Type B pancreatic cell (in vitro differentiated cells): ENCODE measurements around the gene DUSP15. TPM values are rescaled to one million over a fixed set of nuclear protein-coding genes. Genes with fewer than 3 reads are reported as not detected.
A peak's percentile ranks its signal among the peaks of the same experiment; 100 is the strongest.

Experiments used
- DNase-seq: peaks from one replicate; pipeline ENCODE4 v3.0.0; 2021; ENCODE audit warnings: mixed read lengths; ENCODE audit not compliant: unreplicated experiment; ENCODE audit errors: extremely low spot score
- H3K27ac Mint-ChIP-seq: 2 replicates; pipeline ENCODE4 v1.8.0; 2021; ENCODE audit warnings: mild to moderate bottlenecking, mixed read lengths
- H3K27me3 Mint-ChIP-seq: 2 replicates; pipeline ENCODE4 v1.8.0; 2021; ENCODE audit warnings: mixed read lengths
- H3K36me3 Mint-ChIP-seq: 2 replicates; pipeline ENCODE4 v1.8.0; 2021; ENCODE audit warnings: mixed read lengths
- H3K4me1 Mint-ChIP-seq: one replicate; pipeline ENCODE4 v1.8.0; 2021; ENCODE audit warnings: mixed read lengths; ENCODE audit not compliant: unreplicated experiment
- H3K4me3 Mint-ChIP-seq: 2 replicates; pipeline ENCODE4 v1.8.0; 2021; ENCODE audit warnings: mild to moderate bottlenecking, mixed read lengths
- H3K9me3 Mint-ChIP-seq: 2 replicates; pipeline ENCODE4 v1.8.0; 2021; ENCODE audit warnings: mixed read lengths
- total RNA-seq: library from RNA; stranded (reverse); gene quantifications from 2 replicates; pipeline ENCODE4 v1.2.1, GENCODE V29; 2021; ENCODE audit warnings: low replicate concordance
- TF ChIP-seq, protein P1 (sequence below): fragments of 200-600 bp; sonication (generic); conservative IDR thresholded peaks from 2 replicates; pipeline ENCODE4 v1.5.0; 2021; ENCODE audit warnings: antibody characterized with exemption, mild to moderate bottlenecking

DUSP15 gene
- total RNA-seq, 1 donor from 2014 or later = 9.1 TPM

DNA sequence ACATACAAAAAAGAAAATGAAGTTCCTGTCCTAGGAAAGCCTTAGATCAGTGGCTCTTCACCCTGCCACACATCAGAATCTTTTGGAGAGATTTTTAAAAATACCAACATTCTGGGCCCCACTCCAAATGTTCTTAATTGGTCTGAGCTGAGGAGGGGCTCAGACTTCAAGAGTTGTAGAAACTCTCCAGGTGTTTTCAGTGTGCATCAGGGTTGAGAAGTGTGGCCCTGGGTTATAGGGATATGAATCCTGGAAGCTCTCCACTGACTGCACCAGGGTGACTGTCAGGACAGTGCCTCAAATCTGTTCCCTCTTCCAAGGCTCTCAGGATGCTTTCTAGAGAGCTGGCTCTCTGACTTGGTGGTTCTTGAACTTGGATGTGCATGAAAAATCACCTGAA is 56.7 kb downstream of the DUSP15 start:
- TF ChIP-seq, protein P1, sequence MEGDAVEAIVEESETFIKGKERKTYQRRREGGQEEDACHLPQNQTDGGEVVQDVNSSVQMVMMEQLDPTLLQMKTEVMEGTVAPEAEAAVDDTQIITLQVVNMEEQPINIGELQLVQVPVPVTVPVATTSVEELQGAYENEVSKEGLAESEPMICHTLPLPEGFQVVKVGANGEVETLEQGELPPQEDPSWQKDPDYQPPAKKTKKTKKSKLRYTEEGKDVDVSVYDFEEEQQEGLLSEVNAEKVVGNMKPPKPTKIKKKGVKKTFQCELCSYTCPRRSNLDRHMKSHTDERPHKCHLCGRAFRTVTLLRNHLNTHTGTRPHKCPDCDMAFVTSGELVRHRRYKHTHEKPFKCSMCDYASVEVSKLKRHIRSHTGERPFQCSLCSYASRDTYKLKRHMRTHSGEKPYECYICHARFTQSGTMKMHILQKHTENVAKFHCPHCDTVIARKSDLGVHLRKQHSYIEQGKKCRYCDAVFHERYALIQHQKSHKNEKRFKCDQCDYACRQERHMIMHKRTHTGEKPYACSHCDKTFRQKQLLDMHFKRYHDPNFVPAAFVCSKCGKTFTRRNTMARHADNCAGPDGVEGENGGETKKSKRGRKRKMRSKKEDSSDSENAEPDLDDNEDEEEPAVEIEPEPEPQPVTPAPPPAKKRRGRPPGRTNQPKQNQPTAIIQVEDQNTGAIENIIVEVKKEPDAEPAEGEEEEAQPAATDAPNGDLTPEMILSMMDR = no peak
- peaks cover 7% of the 10 kb centered on the region for H3K27me3 Mint-ChIP-seq
- H3K36me3 Mint-ChIP-seq = no peaks in the 10 kb centered on the region
- H3K4me1 Mint-ChIP-seq = peaks cover 24% of the 10 kb centered on the region
- DNase-seq = no peak
- H3K27ac Mint-ChIP-seq = no peak overlapping the region
- no peak overlapping the region for H3K4me3 Mint-ChIP-seq
- no peaks in the 10 kb centered on the region for H3K9me3 Mint-ChIP-seq

DNA sequence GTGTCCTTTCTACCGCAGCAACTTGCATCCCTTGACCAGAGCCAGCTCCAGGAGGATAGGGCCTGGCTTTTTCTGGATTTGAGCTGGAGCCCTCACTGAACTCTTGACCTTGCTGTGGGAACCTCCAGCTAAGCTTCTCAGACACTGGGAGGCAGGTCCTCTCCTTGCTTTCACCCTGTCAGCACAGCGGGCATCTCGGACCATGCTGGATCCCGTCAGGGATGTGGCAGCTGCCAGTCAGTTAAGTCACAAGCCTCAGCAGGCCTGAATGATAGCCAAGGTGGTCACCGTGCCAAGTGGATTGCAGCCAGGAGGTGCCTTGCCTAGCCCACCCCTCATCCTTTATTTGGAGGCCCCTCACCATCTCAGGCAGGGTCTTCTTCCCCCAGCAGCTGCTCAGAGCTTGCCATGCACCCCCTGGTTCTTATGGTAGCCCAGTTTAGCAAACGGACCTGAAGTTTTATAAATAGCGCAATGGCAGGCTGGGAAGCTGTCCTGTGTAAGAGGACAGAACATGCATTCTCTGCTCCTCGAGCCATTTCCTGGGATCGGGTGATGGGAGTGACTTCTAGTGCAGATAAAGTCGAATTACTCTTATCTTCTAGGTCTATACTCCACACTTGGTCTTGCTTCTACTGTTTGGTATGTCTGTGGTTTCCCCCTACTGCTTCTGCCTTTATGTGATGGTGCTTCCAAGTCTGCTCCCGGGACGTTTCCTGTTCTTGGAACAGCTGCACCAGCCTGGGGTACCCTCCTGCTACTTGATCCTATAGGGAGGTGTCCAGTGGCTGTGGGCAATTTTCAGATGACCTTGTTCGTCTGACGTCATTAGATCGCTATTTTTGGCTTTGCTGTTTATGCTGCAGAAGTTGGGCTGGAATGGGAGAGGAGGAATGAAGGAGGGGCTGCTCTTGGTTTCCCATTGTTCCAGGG is 58.3 kb downstream of the DUSP15 start:
- TF ChIP-seq, protein P1 = no peak
- H3K27ac Mint-ChIP-seq = peak overlapping the region; percentile 38

DNA sequence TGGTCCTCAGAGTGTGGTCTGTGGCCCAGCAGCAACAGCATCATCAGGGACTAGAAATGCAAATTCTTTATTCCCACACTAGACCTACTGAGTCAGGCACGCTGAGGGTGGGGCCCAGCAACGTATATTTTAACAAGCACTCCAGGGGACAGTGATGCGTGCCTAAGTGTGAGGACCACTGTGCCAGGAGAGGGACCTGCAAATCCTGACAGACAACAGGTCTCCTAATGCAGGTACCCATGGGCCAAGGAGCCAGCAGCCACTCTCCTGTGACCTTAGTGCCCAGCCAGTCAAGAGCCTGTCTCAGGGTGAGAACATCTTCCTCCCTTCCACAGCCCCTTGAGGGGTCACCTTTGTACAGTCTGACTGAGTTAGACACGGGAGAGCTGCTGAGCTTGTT is 59.1 kb downstream of the DUSP15 start:
- Mint-ChIP-seq H3K27me3 (peaks cover 1% of the 10 kb centered on the region), H3K4me3 (no peak overlapping the region), H3K4me1 (peaks cover 28% of the 10 kb centered on the region), H3K36me3 (no peaks in the 10 kb centered on the region), H3K9me3 (no peaks in the 10 kb centered on the region), H3K27ac (no peak overlapping the region)
- DNase-seq = no peak
- TF ChIP-seq, protein P1 = no peak

More for the DNA sequence above, 58.3 kb downstream of the DUSP15 start:
- peaks cover 5% of the 10 kb centered on the region for H3K27me3 Mint-ChIP-seq
- peaks cover 24% of the 10 kb centered on the region for H3K4me1 Mint-ChIP-seq
- H3K4me3 Mint-ChIP-seq = no peak overlapping the region
- no peaks in the 10 kb centered on the region for H3K9me3 Mint-ChIP-seq
- no peaks in the 10 kb centered on the region for H3K36me3 Mint-ChIP-seq
- DNase-seq = no peak

Other genes starting within 250 kb of the DUSP15 start
- gene COX4I2, start 232.6 kb downstream of the DUSP15 start, total RNA-seq = not detected in 2 replicates
- gene BCL2L1, start 147.7 kb downstream of the DUSP15 start, total RNA-seq = 142 and 243 TPM in 2 replicates
- 45.0 and 130 TPM in 2 replicates for gene TPX2, start 131.2 kb downstream of the DUSP15 start, total RNA-seq
- 0.21 and 0.77 TPM in 2 replicates for gene MYLK2, start 51.2 kb downstream of the DUSP15 start, total RNA-seq
- gene FOXS1, start 24.9 kb downstream of the DUSP15 start, total RNA-seq = 0.22 TPM in 1 of 2 replicates, not detected in the other
- 0.17 and 3.4 TPM in 2 replicates for gene TTLL9, start 107 bp upstream of the DUSP15 start, total RNA-seq
- 24.3 and 24.7 TPM in 2 replicates for gene PDRG1, start 81.5 kb upstream of the DUSP15 start, total RNA-seq
- 4.2 and 4.9 TPM in 2 replicates for gene XKR7, start 97.6 kb upstream of the DUSP15 start, total RNA-seq
- gene CCM2L, start 139.9 kb upstream of the DUSP15 start, total RNA-seq = 0.19 and 0.63 TPM in 2 replicates
- gene HCK, start 181.7 kb upstream of the DUSP15 start, total RNA-seq = not detected in 2 replicates
- 99.4 and 108 TPM in 2 replicates for gene TM9SF4, start 239.2 kb upstream of the DUSP15 start, total RNA-seq